ENCODE results near the gene WBP4. TPM values are rescaled to one million over a fixed set of nuclear protein-coding genes. Genes with fewer than 3 reads are reported as not detected.

The WBP4 gene
- total and polyA plus RNA-seq, 2 of the 13 experiments (the other 11 are each of a cell fraction or from before 2014, with no cell fraction given), result 6.7 to 11.7 TPM

DNA sequence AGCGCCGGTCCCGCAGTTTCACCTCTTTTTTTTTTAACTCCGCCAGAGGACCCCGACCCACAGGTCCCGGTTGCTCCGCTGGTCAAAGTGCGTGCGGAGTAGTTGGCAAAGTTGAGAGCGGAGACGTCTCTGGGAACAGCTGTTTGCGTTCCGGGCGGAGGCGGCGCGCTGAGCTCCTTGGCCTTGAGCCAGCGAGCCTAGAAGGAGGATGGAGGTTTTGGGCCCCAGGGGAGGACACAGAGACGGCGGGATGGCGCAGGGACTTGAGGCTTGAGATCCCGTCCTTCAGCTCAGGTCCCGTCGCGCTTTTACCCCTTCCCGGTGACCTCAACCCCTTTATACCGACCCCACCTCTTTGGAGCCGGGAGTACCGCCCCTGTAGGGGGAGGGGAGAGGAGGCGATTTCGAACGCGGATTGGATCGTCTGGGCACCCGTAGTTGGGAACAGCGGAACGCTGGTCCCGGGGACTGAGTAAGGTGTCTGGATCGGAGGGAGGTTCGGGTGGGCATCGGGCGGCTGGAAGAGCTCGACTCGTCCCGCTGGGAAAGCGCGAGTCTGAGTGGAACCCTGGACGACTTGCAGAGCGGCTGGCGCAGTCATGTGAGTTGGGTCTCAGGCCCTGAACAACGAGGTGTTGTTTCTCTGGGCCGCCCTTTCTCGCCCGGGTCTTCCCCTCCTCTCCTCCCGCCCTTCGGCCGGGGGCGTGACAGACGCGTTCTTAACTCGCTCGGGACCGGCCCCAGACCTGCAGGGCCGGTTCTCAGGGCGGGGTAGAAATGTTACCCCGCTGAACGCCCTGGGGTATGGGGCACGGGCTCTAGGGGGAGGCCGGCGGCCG lies at the start of gene WBP4 (continued):
- TF ChIP-seq ZNF775 (CRISPR knock-in tag; IDR thresholded peaks at IDR 0.05; ENCODE audit: borderline replicate concordance), result no peak
- no peak for TF ChIP-seq ZNF253 (CRISPR knock-in tag; IDR thresholded peaks at IDR 0.05; ENCODE audit: borderline replicate concordance)
- TF ChIP-seq, protein P1, sequence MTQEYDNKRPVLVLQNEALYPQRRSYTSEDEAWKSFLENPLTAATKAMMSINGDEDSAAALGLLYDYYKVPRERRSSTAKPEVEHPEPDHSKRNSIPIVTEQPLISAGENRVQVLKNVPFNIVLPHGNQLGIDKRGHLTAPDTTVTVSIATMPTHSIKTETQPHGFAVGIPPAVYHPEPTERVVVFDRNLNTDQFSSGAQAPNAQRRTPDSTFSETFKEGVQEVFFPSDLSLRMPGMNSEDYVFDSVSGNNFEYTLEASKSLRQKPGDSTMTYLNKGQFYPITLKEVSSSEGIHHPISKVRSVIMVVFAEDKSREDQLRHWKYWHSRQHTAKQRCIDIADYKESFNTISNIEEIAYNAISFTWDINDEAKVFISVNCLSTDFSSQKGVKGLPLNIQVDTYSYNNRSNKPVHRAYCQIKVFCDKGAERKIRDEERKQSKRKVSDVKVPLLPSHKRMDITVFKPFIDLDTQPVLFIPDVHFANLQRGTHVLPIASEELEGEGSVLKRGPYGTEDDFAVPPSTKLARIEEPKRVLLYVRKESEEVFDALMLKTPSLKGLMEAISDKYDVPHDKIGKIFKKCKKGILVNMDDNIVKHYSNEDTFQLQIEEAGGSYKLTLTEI (CRISPR knock-in tag; conservative IDR thresholded peaks at IDR 0.05), result no peak
- TF ChIP-seq ZNF44 (CRISPR knock-in tag; IDR thresholded peaks at IDR 0.05), result no peak
- TF ChIP-seq KAT8 (CRISPR knock-in tag; IDR thresholded peaks at IDR 0.05), result peak; percentile 70

DNA sequence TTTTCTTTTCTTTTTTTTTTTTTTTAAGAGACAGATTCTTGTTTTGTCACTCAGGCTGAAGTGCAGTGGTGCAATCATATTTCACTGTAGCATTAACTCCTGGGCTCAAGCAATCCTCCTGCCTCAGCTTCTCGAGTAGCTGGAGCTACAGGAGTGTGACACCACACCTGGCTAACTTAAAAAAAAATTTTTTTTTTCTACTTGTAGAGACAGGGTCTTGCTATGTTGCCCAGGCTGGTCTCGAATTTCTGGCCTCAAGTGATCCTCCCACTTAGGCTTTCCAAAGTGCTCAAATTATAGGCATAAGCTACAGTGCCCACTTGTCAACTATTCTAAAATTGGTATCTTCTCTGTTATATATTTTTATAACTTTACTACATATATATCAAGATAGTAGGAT lies 48.8 kb upstream of the WBP4 start:
- 93% methylated on average over 2 of the region's 2 CpGs for WGBS (ENCODE audit: low lambda C conversion rate)
- BruUV-seq (replicated peaks), result no TSS peak
- Histone ChIP-seq H2AFZ (ENCODE audit: low read length) (no peak overlapping the region), H4K20me1 (ENCODE audit: insufficient read depth, low read length) (no peaks in the 10 kb centered on the region), H3K27me3 (ENCODE audit: control insufficient read depth in 1 of 2, insufficient read depth in 2 of 2, low read length in 2 of 2) (no peaks in the 10 kb centered on the region), H3K79me2 (ENCODE audit: insufficient read depth, low read length) (peaks cover 94% of the 10 kb centered on the region), H3K9ac (ENCODE audit: insufficient read depth, low read depth, low read length) (no peak overlapping the region), H3K4me1 (ENCODE audit: insufficient read depth, low read length) (peaks cover 83% of the 10 kb centered on the region), H3K27ac (ENCODE audit: extremely low read length, insufficient read depth, low read length) (no peak overlapping the region), H3K4me2 (ENCODE audit: low read depth, low read length) (no peak overlapping the region), H3K9me3 (ENCODE audit: low read length) (no peaks in the 10 kb centered on the region), H3K36me3 (replicated peaks in 1 of 2; ENCODE audit: control insufficient read depth in 1 of 2, insufficient read depth in 2 of 2, low read length in 2 of 2) (no peaks in the 10 kb centered on the region), H3K4me3 (replicated peaks in 1 of 3; ENCODE audit: insufficient read depth in 1 of 3, low read depth in 2 of 3, low read length in 3 of 3) (no peak overlapping the region)
- FAIRE-seq (no peak), DNase-seq (ENCODE audit: low spot score) (no peak), ATAC-seq (no peak)
- CTCF ChIA-PET (ENCODE audit: low intra/inter-chr PET ratio, low total read pairs), result no interaction called here
- POLR2A ChIA-PET, result interaction anchor here (0.7 to 2.1 kb wide), 2 partner anchors 26 to 48 kb away, joined by 4 to 7 read pairs; partner anchors contain the start of gene WBP4
- intact Hi-C loops (cut with micrococcal nuclease; ENCODE audit: unreplicated experiment) (no loop called here), in situ Hi-C loops (cut with HindIII; ENCODE audit: extremely low pct_ligation_motif_present, low pct_unique_long_range_greater_than_20kb) (no loop called here)
- peak; percentile 67 for TF ChIP-seq ZNF121 (CRISPR knock-in tag; IDR thresholded peaks at IDR 0.05)
- TF ChIP-seq, protein P2, sequence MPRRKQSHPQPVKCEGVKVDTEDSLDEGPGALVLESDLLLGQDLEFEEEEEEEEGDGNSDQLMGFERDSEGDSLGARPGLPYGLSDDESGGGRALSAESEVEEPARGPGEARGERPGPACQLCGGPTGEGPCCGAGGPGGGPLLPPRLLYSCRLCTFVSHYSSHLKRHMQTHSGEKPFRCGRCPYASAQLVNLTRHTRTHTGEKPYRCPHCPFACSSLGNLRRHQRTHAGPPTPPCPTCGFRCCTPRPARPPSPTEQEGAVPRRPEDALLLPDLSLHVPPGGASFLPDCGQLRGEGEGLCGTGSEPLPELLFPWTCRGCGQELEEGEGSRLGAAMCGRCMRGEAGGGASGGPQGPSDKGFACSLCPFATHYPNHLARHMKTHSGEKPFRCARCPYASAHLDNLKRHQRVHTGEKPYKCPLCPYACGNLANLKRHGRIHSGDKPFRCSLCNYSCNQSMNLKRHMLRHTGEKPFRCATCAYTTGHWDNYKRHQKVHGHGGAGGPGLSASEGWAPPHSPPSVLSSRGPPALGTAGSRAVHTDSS (CRISPR knock-in tag; conservative IDR thresholded peaks at IDR 0.05), result no peak

All from HepG2 (cell line).